Measurements from ENCODE around the gene GRK1.

Gene GRK1

DNA sequence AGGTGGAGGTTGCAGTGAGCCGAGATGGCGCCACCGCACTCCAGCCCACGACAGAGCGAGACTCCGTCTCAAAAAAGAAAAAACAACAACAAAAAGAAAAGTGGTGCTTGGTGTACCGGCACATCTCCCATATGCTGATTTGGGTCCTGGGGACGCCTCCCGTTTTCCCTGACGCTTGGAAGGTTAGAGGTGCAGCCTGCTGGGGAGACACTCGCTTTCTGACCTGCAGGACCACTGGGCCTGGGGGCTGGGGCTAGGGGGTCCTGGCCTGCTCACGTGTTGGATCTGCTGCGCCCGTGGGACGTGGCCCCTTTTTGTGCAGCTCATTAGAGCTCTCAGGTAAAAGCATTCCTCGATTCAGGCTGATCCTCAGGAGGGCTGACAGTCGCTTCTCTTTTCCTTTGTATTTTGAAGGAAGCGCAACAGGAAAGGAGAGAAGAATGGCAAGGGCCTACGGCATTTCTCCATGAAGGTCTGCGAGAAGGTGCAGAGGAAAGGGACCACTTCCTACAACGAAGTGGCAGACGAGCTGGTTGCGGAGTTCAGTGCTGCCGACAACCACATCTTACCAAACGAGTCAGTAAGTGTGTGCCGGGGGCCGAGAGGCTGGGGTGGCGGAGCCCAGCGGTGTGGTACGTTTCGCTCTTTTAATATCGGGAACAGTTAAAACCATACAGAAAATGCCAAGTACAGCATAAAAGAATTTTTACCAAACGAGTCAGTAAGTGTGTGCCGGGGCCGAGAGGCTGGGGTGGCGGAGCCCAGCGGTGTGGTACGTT, 34.1 kb upstream of the GRK1 start:
- no peak for DNase-seq

DNA sequence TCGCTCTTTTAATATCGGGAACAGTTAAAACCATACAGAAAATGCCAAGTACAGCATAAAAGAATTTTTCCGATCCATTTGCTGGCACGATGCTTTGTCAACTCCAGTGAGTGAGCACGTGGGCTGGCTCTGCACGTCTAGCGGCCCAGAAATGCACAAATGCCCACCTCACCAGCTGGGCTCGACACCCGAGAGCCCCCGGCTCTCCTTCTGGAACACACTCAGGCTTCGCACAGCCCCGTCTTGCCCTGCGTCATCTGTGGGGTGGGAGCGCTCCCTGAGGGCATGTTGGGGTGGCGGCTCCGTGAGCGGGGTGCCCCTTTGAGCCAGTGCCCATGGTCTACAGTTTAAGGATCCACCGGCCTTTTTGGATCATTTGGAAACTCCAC, 33.5 kb upstream of the GRK1 start:
- no peak for DNase-seq

DNA sequence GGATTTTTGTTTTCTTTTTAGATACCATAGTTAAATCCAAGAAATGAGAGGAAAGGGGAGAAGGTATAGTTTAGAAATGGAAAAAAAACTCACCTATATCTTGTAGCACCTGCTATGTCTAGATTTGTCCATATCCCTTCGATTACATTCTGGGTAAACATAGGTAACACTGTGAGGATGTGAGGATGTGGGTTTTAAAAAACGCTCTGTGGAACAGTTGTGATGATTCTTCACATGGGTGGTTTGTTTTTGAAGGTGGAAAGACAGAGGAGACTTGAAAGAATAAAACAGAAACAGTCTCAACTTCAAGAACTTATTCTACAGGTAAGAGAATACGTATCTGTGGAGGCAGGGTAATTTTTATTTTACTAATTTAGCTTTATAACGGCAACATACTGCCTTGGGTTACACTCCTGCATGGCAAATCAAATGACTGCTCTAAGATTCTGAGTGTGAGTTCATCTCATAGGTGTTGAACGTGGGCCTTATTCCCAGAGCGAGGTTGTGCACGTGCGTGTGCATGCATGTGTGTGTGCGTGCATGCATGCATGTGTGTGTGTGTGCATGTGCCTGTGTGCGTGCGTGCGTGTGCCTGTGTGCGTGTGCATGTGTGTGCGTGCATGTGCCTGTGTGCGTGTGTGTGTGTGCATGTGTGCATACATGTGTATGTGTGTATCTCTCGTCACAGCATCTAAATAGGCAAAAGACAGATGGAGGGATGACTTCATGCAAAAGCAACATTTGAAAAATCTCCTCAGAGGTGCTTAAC, 32.6 kb upstream of the GRK1 start:
- DNase-seq = no peak

DNA sequence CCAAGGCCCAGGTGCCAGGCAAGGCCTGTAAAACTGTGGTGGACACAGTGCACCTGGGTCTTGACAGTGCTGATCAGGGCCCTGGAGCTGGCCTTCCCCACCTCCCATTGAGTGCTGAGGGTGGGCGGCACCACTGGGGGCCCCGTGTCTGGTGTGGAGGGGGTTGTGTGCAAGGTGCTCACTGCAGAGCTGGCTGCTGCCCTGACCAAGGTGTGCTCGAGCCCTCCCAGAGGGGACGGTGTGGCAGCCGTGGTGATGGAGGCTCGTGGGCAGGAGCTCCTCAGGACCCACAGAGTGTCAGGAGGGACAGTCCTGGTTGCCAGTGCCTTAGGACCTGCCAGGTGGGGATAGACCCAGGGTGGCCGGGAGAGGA, 32.0 kb upstream of the GRK1 start:
- DNase-seq = no peak

DNA sequence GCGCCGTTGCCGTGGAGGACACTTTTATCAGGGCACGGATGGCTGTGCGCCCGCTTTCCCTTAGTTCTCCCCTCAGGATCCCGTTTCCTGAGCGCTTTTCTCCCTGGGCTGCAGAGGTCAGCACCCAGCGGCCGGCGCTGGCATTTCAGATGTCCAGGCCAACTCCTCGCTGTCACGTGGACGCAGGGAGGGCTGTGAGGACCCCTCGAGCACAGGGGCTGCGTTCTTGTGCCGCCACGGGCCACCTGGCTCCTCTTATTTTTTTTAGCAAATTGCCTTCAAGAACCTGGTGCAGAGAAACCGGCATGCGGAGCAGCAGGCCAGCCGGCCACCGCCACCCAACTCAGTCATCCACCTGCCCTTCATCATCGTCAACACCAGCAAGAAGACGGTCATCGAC, 31.3 kb upstream of the GRK1 start:
- DNase-seq = no peak

DNA sequence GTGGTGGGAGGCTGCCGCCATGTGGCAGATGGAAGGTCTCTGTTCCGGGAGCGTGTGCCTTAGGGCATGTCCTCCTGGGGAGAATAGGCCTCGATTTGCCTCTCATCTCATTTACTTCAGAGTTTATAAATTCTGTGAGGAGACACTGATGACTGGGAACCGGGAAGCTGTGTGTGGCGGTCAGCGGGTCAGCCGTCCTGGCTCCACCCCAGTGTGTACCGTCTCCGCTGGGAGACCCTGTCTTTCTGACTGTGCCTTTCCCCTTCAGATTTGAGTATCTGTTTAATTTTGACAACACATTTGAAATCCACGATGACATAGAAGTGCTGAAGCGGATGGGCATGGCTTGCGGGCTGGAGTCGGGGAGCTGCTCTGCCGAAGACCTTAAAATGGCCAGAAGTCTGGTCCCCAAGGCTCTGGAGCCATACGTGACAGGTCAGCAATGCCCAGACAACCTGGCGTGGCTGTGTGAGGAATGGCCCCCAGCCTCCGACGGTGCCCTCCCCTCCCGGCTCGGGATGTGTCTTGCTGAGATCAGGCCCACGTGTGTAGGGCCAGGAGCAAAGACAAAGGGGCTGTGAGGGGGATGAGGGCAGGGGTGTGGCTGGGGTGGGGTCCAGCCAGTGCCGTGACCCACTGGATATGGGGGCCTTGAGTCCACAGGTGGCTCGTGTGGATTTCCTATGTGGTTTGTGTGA, 30.6 kb upstream of the GRK1 start:
- no peak for DNase-seq

DNA sequence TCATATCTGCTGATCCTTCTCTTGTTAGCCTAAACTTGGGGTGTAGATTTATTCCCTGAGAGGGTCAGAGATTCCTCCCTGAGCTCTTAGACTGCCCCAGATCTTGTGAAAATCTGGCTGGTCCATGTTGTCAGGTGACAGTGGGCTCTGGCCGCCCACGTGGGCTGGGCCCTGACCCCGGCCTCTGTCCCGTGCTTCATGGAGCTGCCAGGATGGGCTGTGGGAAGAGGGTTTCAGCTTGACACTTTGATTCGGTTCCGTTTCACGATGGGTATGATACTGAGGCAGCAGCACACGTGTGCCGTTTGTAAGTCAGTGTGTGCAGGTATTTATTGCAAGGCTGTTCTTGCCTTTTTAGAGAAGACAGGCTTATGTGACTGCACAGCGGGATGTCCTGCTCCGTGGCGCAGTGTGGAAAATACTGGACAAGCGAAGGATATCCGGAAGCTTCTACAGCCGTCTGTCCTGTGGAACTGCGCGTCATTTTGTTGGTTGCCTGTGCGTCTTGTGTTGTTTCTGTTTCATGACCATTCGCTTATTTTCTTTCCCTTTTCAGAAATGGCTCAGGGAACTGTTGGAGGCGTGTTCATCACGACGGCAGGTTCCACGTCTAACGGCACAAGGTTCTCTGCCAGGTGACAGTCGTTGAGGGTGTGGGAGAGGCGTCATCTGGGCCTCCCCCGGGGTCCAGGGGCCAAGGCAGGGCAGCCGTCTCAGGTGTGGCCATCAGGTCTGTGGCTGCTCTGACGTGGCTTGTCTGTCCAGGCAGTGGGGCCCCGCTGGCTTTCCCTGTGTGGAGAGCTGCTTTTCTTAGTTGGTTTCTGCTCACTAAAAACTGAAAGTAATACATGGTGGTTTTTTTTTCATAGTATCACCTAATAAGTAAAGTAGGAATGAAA, 29.5 kb upstream of the GRK1 start:
- DNase-seq = no peak

DNA sequence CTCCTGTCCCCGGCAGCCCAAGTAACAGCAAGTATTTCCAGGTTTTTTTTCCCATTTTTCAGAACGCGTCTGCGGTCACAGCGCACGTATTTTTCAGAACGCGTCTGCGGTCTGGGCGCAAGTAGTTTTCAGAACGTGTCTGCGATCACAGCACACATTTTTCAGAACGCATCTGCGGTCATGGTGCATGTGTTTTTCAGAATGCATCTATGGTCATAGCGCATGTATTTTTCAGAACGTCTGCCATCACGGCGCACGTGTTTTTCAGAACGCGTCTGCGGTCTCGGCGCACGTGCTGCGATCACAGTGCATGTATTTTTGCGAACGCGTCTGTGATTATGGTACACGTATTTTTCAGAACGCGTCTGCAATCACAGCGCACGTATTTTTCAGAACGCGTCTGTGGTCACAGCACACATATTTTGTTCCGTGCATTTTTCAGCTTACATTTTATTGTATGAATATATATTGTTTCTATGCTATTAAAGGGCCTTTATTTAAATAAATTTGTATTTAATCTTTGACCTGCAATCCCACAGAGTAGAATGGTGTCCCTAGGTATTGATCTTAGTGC, 28.8 kb upstream of the GRK1 start:
- DNase-seq = no peak

DNA sequence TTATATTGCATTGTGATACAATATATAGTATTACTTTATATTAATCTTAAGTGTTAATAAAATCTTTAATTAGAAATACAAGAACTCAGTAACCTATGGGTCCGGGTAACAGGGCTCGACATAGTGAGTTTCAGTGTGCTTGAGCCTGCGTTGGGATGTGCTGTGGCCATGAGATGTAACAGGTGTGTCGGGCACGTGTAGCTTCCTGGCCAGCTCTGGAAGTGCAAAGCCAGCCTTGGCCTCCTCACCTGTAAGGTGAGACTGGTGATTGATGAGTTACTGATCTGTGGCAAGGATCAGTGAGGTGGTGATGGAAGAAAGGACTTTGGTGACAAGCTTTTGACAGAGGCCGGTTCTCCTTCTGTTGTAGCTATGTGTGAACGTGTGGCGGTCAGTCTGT, 28.2 kb upstream of the GRK1 start:
- DNase-seq = no peak

DNA sequence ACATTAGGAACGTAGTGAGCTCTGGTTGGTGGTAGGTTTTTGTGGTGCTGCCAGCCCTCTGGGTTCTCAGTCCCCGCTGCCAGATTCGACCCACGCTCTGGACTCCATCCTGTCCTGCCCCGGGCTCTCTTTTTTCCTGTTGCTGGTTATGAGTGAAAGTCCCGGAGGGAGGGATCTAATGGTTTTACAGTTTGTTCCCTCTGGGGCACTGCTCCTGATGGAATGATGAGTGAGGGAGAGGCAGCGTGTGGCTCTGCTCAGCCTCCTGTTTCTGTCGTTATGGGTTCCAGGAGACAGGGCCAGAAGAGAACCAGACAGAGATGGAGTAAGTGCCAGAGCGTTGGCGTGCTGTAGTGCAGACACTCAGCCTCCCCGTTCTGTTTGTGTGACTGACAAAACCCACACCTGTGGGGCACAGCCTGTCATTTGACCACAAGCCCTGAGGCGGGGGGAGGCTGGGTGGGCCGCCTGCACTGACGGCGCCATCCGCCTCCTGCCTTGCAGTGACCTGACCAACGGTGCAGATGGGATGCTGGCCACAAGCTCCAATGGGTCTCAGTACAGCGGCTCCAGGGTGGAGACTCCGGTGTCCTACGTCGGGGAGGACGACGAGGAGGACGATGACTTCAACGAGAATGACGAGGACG, 27.3 kb upstream of the GRK1 start:
- DNase-seq = no peak

DNA sequence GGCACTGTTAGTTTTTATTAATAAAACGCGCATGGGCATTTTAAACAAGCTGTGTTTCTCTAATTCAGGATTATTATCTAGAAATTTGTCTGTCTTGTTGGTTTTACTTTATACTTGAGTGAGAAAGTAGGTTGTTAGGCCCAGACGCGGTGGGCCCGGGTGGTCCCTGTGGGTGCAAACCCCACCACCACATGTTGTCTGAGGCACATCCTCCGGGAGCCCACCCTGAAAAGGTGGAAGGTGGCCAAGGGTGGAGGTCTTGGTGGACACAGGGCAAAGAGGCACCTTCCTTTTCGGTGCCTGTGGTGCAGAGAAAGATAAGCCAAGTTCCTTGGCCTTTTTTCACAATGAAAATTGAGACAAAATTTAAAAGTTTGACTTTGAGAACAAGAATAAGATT, 25.6 kb upstream of the GRK1 start:
- no peak for DNase-seq

DNA sequence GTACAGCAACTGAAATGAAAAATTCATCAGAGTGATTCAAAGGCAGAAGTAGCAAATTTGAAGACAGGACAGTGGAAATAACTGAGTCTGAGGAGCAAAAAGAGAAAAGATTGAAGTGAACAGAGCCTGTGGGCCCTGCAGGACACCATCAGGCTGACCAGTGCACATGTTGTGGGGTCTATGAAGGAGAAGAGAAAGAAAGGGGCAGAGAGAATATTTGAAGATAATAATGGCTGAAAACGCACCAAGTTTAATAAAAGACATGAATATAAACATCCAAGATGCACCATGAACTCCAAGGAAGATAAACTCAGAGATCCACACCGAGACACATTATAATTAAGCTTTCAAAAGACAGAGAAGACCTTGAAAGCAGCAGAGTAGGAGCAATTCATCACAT, 24.5 kb upstream of the GRK1 start:
- no peak for DNase-seq

DNA sequence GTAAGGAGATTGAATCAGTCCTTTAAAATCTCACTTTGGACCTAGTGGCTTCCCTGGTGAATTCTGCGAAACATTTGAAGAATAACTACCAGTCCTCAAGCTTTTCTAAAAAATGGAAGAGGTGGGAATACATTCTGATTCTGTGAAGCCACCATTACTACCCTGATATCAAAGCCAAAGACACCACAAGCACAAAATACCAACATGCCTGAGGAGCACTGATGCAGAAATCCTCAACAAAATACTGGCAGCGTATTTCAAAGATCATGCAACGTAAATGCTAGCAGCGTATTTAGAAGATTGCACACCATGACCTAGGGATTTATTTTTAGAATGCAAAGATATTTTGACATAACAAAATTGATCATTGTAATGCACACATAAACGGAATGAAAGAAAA, 23.4 kb upstream of the GRK1 start:
- no peak for DNase-seq

DNA sequence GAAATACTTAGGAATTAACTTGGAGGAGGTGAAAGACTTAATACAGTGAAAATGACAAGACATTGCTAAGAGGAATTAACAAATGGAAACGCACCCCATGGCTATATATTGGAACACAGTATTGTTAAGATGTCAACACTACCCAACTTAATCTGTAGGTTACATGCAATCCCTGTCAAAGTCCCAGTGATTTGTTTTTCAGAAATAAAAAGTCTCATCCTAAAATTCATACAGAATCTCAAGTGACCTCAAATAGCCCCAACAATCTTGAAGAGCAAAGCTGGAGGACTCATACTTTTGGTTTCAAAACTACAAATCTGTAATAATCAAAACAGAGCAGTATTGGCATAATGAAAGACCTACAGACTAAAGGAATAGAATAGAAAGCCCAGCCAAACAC, 22.2 kb upstream of the GRK1 start:
- no peak for DNase-seq

DNA sequence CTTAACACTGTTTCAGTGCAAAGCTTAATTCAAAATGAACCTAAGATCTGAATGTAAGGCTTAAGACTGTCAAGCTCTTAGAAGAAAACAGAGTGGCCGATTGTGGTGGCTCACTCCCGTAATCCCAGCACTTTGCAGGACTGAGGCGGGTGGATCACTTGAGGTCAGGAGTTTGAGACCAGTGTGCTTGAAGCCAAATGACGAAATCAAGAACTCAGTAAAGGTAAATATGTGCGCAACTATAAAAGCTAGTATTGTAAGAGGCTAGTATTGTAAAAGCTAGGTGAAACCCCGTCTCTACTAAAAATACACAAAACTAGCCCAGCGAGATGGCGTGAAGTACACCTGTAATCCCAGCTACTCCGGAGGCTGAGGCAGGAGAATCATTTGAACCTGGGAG, 21.7 kb upstream of the GRK1 start:
- no peak for DNase-seq

DNA sequence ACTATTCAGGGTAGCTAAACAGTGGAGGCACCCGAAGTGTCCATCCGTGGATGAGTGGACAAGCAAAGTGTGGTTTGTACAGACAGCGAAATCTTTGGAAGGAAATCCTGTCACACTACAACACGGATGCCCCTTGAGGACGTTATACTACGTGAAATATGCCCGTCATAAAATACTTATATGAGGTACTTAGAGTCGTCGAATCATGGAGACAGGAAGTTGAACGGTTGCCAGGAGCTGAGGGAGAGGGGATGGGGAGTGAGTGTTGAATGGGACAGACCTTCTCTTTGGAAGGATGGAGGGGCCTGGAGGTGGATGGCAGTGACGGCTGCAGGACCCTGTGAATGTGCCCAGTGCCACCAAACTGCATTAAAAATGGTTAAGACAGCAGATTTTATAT, 20.6 kb upstream of the GRK1 start:
- no peak for DNase-seq

DNA sequence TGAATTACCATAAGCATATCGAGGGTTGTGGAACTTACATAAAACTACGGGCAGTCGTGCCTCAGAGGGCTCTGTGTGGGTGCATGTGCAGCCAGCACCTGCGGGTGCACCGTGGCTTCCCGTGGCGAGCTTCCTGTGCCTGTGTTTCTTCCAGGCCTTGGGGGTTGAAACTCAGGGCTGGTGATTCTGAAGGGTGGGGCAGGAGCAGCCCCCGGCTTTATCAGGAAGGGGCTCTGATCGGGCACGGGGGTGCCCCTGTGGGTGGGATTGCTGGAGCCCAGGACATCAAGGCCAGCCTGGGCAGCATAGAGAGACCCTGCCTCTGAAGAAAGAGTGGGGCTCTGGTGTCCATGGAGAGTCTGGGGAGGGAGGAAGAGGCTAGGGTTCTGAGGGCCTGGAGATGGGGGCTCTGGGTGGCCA, 20.1 kb upstream of the GRK1 start:
- no peak for DNase-seq

DNA sequence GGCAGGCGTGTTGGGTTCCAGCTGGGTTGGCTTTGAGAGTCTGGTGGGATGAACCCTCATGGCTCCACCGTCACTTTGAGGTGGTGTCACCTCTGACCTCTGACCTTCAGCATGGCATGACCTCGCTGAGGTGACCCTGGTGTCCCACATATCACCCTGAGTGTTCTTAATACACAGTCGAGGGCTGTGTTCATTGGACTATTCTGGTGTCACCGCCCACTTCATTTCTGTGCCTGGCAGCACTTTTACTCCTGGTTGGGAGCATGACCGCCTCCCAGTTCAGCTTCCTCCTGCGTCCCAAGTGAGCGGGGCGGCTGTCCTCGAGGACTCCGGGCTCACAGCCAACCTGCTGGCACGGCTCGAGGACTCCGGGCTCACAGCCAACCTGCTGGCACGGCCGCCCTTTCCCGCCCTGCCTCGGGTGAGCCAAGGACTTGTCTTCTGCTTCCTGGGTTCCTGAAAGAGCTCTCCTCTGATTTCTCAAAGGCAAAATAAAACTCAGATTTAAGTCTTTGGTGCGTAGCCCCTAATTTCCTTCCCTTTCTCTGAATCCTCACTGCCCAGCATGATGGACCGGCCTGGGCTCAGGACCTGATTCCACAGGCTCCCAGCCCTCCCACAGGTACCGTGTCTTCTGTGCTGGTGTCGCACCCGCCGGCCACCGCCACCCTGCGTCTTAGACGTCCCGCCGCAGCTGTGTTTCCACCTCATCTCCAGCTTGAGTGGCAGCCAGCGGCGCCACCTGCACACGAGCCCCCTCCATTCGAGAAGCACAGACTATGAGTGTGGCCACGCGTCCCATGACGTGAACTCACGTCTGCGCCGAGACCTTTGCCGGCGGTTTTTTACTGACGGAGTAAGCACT, 19.4 kb upstream of the GRK1 start:
- DNase-seq = peak; percentile 75 to 93 (median 83)

DNA sequence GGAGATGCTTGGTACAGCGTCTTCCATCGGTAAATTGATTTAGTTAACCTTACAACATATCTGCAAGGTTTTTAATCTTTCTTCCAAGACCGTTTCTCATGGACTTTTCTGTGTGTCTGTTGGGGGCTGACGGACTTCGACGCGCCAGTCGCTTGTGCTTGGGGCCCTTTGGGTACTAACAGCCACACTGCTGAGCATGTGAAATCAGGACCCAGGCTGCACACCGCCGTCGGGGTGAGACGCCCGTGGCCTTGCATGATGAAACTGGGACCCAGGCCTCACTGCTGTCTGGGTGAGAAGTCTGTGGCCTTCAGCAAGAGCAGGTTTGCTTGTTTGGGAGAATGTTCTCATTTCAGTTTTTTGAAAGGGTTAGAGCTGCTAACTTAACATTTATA, 18.8 kb upstream of the GRK1 start:
- DNase-seq = no peak

DNA sequence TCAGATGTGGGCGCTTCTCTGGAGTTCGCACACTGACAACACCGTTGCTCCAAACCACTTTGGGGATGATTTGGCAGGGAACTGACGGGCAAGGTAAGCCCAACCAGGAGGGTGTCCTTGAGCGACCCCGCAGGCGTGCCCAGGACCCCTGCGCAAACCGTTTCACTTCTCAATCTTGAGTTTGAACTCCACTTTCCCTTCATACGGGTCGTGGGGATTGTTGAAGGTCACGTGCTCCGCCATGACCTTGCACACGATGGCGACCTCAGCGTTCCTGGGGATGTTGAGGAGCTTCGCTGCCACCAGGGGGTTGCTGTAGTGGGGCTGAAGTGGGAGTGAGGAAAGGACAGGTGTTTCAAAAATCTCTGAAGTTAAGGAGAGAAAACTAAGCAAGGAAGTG, 17.8 kb upstream of the GRK1 start:
- no peak for DNase-seq

DNA sequence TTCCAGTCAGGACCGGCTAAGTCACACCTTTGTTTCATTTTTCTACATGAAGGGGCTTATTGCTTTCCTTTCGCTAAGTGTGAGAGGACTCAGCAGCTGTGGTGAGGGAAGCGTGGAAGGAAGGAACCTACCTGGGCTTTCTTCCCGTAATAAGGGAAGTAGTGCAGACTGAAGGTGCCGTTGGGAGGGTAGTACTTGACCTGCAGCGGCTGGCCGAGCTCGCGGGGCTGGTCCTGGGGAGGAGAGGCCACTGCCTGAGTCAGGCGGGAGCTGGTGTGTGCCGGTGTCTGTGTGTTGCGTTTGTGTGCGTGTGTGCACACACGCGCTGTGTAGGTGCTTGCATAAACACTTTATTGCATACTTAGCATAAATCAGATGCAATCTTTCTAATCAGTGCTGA, 16.7 kb upstream of the GRK1 start:
- DNase-seq = no peak
